IMR-90 (cell line): ENCODE data around the gene NADSYN1. TPM values are rescaled to one million over a fixed set of nuclear protein-coding genes. Genes with fewer than 3 reads are reported as not detected.

Experiments used
- ATAC-seq: fragments of 200-7000 bp; cut with Tn5 transposase; 2 replicates; pipeline ENCODE4 v1.9.1; 2020; ENCODE audit warnings: low read depth, mild to moderate bottlenecking, moderate library complexity
- BruUV-seq: library from RNA; stranded (reverse); fragments of 400-500 nt; replicated peaks from 2 replicates; lab custom pipeline; 2021; lab: Mats Ljungman, UMichigan
- CTCF ChIA-PET: fragments of 300-600 bp; formaldehyde crosslinking; extraction: SDS; loops from one replicate; lab custom pipeline; 2021; ENCODE audit warnings: antibody characterized with exemption; lab: Yijun Ruan, JAX
- POLR2A ChIA-PET: fragments of 300-600 bp; sonication (Branson Sonifier 250); formaldehyde crosslinking; loops from one replicate; lab custom pipeline; 2022; ENCODE audit warnings: antibody characterized with exemption; ENCODE audit not compliant: unreplicated experiment; lab: Charles Lee
- DNase-seq: peaks from one replicate; pipeline ENCODE4 v3.0.0; 2013
- H2AFZ ChIP-seq: replicated peaks from 2 replicates; pipeline ENCODE3; 2013; ENCODE audit warnings: low read length, mild to moderate bottlenecking; ENCODE audit not compliant: poor library complexity
- H2AK5ac ChIP-seq: 2 replicates; pipeline ENCODE4 v1.6.1; 2013; ENCODE audit warnings: low read depth, low read length, inconsistent platforms
- H2AK9ac ChIP-seq: replicated peaks from 2 replicates; pipeline ENCODE3; 2013; ENCODE audit warnings: mild to moderate bottlenecking, low read depth, low read length, moderate library complexity; ENCODE audit not compliant: poor library complexity
- H2BK120ac ChIP-seq: 2 replicates; pipeline ENCODE4 v1.6.1; 2013; ENCODE audit warnings: low read depth, low read length, inconsistent platforms
- H2BK15ac ChIP-seq: 3 replicates; pipeline ENCODE4 v1.6.1; 2013; ENCODE audit warnings: low read depth, low read length, inconsistent platforms
- H2BK20ac ChIP-seq: 2 replicates; pipeline ENCODE4 v1.6.1; 2013; ENCODE audit warnings: low read depth, mild to moderate bottlenecking, inconsistent platforms, low read length, moderate library complexity
- H2BK5ac ChIP-seq: 2 replicates; pipeline ENCODE4 v1.6.1; 2013; ENCODE audit warnings: mild to moderate bottlenecking, low read depth, low read length, inconsistent platforms; ENCODE audit not compliant: poor library complexity, severe bottlenecking
- H3K14ac ChIP-seq: replicated peaks from 2 replicates; pipeline ENCODE4 v1.6.1; 2013; ENCODE audit warnings: low read depth, low read length, inconsistent platforms
- H3K18ac ChIP-seq: 2 replicates; pipeline ENCODE4 v1.6.1; 2013; ENCODE audit warnings: low read depth, low read length, control low read depth
- H3K23ac ChIP-seq: 2 replicates; pipeline ENCODE4 v1.6.1; 2013; ENCODE audit warnings: low read depth, low read length, inconsistent platforms
- H3K27ac ChIP-seq: 2 replicates; pipeline ENCODE4 v1.5.1; 2013; ENCODE audit warnings: mild to moderate bottlenecking, control low read depth, low read length; ENCODE audit not compliant: insufficient read depth
- H3K27me3 ChIP-seq: 2 replicates; pipeline ENCODE4 v1.6.1; 2013; ENCODE audit warnings: low read length; ENCODE audit not compliant: control insufficient read depth, insufficient read depth
- H3K36me3 ChIP-seq: 2 replicates; pipeline ENCODE4 v1.6.1; 2013; ENCODE audit warnings: low read length, mixed read lengths; ENCODE audit not compliant: control insufficient read depth, insufficient read depth
- H3K4ac ChIP-seq: 2 replicates; pipeline ENCODE4 v1.6.1; 2013; ENCODE audit warnings: low read depth, low read length, inconsistent platforms
- H3K4me1 ChIP-seq: 2 replicates; pipeline ENCODE4 v1.6.1; 2013; ENCODE audit warnings: low read length, mixed read lengths; ENCODE audit not compliant: control insufficient read depth, insufficient read depth
- H3K4me2 ChIP-seq: 2 replicates; pipeline ENCODE4 v1.6.1; 2013; ENCODE audit warnings: low read depth, mild to moderate bottlenecking, control low read depth, low read length, moderate library complexity
- H3K4me3 ChIP-seq: 2 replicates; pipeline ENCODE4 v1.5.1; 2013; ENCODE audit warnings: low read depth, mild to moderate bottlenecking, control low read depth, low read length, moderate library complexity; ENCODE audit not compliant: insufficient read depth
- H3K56ac ChIP-seq: 2 replicates; pipeline ENCODE4 v1.6.1; 2013; ENCODE audit warnings: low read length, inconsistent platforms; ENCODE audit not compliant: insufficient read depth; ENCODE audit errors: extremely low read depth
- H3K79me1 ChIP-seq, 2 experiments: 2 replicates each; pipeline ENCODE4 v1.6.1; 2013; ENCODE audit warnings: low read length in 2 of 2, inconsistent platforms in 1 of 2, low read depth in 1 of 2
- H3K9ac ChIP-seq: 2 replicates; pipeline ENCODE4 v1.6.1; 2013; ENCODE audit warnings: low read depth, low read length, control low read depth
- H3K9me1 ChIP-seq: 2 replicates; pipeline ENCODE4 v1.6.1; 2013; ENCODE audit warnings: low read length, inconsistent platforms; ENCODE audit not compliant: insufficient read depth
- H3K9me3 ChIP-seq: 2 replicates; pipeline ENCODE4 v1.6.1; 2013; ENCODE audit warnings: low read length; ENCODE audit not compliant: control insufficient read depth, insufficient read depth
- H4K20me1 ChIP-seq: 2 replicates; pipeline ENCODE4 v1.6.1; 2013; ENCODE audit warnings: low read length, inconsistent platforms; ENCODE audit not compliant: insufficient read depth
- H4K5ac ChIP-seq: 2 replicates; pipeline ENCODE4 v1.6.1; 2013; ENCODE audit warnings: mild to moderate bottlenecking, low read depth, low read length, control low read depth
- H4K8ac ChIP-seq, 2 experiments: 2 replicates each; pipeline ENCODE4 v1.6.1; 2013; ENCODE audit warnings: low read depth in 2 of 2, low read length in 2 of 2, control low read depth in 1 of 2, inconsistent platforms in 1 of 2
- H4K91ac ChIP-seq: 2 replicates; pipeline ENCODE4 v1.6.1; 2013; ENCODE audit warnings: low read depth, low read length, inconsistent platforms; ENCODE audit not compliant: insufficient read depth
- CHD1 ChIP-seq: IDR thresholded peaks from 2 replicates; pipeline ENCODE4 v1.6.1; 2012; ENCODE audit warnings: low read depth, low read length, improper control_type of control experiment
- MAZ ChIP-seq: IDR thresholded peaks from 2 replicates; pipeline ENCODE4 v1.6.1; 2012; ENCODE audit warnings: low read depth, mild to moderate bottlenecking, low read length, improper control_type of control experiment, moderate library complexity, borderline replicate concordance
- RCOR1 ChIP-seq: IDR thresholded peaks from 2 replicates; pipeline ENCODE4 v1.6.1; 2012; ENCODE audit warnings: mild to moderate bottlenecking, low read length, improper control_type of control experiment; ENCODE audit not compliant: insufficient replicate concordance
- SMC3 ChIP-seq: fragments of 150-350 bp; IDR thresholded peaks from 2 replicates; pipeline ENCODE4 v1.6.1; 2016; ENCODE audit warnings: low read depth, mild to moderate bottlenecking, antibody characterized with exemption, low read length, moderate library complexity
- WGBS, 2 experiments: methylation state at CpG; one replicate each; pipeline versions ENCODE4 v1.1.5 to v1.1.7; 2013; ENCODE audit warnings: missing lambda C conversion rate in 2 of 2; ENCODE audit not compliant: insufficient read length in 1 of 2; ENCODE audit errors: extremely low coverage in 2 of 2; 5-methylcytosine and 5-hydroxymethylcytosine counted together
- dilution Hi-C: fragments of 300-500 bp; cut with HindIII; formaldehyde crosslinking; loops from one replicate; pipeline ENCODE4 v1.14.3; 2018; ENCODE audit warnings: low sequenced_read_pairs; ENCODE audit not compliant: unreplicated experiment
- in situ Hi-C: fragments of 300-500 bp; cut with MboI; formaldehyde crosslinking; loops from 3 replicates; pipeline ENCODE4 v1.14.3; 2019; ENCODE audit warnings: low sequenced_read_pairs, inconsistent platforms, mixed read lengths
- intact Hi-C: fragments of 100-400 bp; cut with micrococcal nuclease; formaldehyde crosslinking; loops from 2 replicates; pipeline ENCODE4 v1.10.0; 2022
- polyA plus RNA-seq, 3 experiments: library from polyadenylated mRNA; depleted of rRNA; stranded (reverse); fragments of >200 nt; gene quantifications; 2 replicates each; pipeline ENCODE4 v1.2.3, GENCODE V29; 2012; ENCODE audit warnings: low replicate concordance in 1 of 3
- total RNA-seq: library from RNA; depleted of rRNA; stranded (reverse); fragments of >200 nt; gene quantifications from 2 replicates; pipeline ENCODE4 v1.2.3, GENCODE V29; 2012

NADSYN1 gene
- total and polyA plus RNA-seq, 2 of the 4 experiments (the other 2 are of a cell fraction): 69.5 to 70.4 TPM

DNA sequence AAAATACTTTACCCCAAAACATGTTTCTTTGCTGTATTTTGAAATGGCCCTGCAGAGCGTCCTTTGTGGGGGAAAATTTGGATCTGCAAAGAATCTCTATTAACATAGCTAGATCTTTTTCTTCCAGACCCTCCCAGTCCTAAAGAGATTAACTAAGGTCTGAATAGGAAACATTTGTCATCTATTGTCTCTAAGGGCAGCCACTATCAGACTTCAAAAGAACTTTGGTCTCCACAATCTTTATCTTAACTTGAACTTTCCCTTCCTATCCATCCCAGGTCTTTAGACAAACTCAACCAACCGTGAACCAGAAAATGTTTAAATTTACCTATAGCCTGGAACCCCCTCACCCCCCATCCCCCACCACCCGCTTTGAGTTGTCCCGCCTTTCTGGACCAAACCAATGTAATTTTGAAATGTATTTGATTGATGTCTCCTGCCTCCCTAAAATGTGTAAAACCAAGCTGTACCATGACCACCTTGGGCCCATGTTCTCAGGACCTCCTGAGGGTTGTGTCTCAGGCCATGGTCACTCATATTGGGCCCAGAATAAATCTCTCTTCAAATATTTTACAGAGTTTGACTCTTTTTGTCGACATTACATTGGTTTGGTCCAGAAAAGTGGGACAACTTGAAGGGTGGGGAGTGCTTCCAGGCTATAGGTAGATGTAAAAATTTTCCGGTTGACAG lies 91.7 kb downstream of the NADSYN1 start:
- no peak overlapping the region for H3K27ac ChIP-seq
- dilution Hi-C loops: no loop called here
- 71% methylated on average over 1 of the region's 6 CpGs; no CpG with 5 or more reads in 1 of the 2 experiments for WGBS, 2 experiments

More for the DNA sequence above, 91.7 kb downstream of the NADSYN1 start:
- Histone ChIP-seq H3K23ac (no peak overlapping the region), H4K5ac (no peak overlapping the region), H2AK5ac (no peak overlapping the region), H3K9me3 (no peaks in the 10 kb centered on the region), H3K79me1 (no peaks in the 10 kb centered on the region), H3K9me1 (no peaks in the 10 kb centered on the region), H2BK120ac (no peak overlapping the region), H2BK5ac (no peak overlapping the region), H4K8ac (no peak overlapping the region), H2AFZ (no peak overlapping the region), H3K27me3 (peaks cover 11% of the 10 kb centered on the region), H3K9ac (no peak overlapping the region), H3K36me3 (no peaks in the 10 kb centered on the region), H3K4me2 (no peak overlapping the region), H3K4ac (no peak overlapping the region), H3K4me3 (no peak overlapping the region), H2BK20ac (no peak overlapping the region), H3K4me1 (no peaks in the 10 kb centered on the region), H4K91ac (no peak overlapping the region), H3K18ac (no peak overlapping the region), H4K20me1 (no peaks in the 10 kb centered on the region), H3K14ac (no peak overlapping the region), H2BK15ac (no peak overlapping the region), H2AK9ac (no peak overlapping the region), H3K56ac (no peak overlapping the region)
- CTCF ChIA-PET: no interaction called here
- DNase-seq (no peak), ATAC-seq (no peak)
- no peak for TF ChIP-seq MAZ
- no peak for TF ChIP-seq RCOR1
- TF ChIP-seq SMC3: no peak
- TF ChIP-seq CHD1: no peak
- BruUV-seq: no TSS peak
- in situ Hi-C loops (no loop called here), intact Hi-C loops (no loop called here)
- POLR2A ChIA-PET: no interaction called here
